WERI-Rb-1 (cell line): ENCODE measurements around the gene TRABD.
A peak's percentile ranks its signal among the peaks of the same experiment; 100 is the strongest.

ENCODE experiments used
- DNase-seq: peaks from one replicate; pipeline ENCODE4 v3.0.0-alpha.2; 2020
- H3K27ac ChIP-seq: fragments of 250-450 bp; sonication (Bioruptor Pico); 2 replicates; pipeline ENCODE4 v1.5.1; 2020; ENCODE audit warnings: mild to moderate bottlenecking, moderate library complexity
- H3K27me3 ChIP-seq: fragments of 250-450 bp; sonication (Bioruptor Pico); 2 replicates; pipeline ENCODE4 v1.5.1; 2021; ENCODE audit warnings: mild to moderate bottlenecking, low read depth, moderate library complexity; ENCODE audit not compliant: insufficient read depth, severe bottlenecking
- H3K36me3 ChIP-seq: fragments of 250-450 bp; sonication (Bioruptor Pico); 2 replicates; pipeline ENCODE4 v1.5.1; 2020; ENCODE audit warnings: mild to moderate bottlenecking, moderate library complexity
- H3K4me3 ChIP-seq: 2 replicates; pipeline ENCODE4 v1.5.1; 2011; ENCODE audit warnings: low read depth, mild to moderate bottlenecking, control low read depth, low read length
- H3K9me3 ChIP-seq: fragments of 250-450 bp; sonication (Bioruptor Pico); 2 replicates; pipeline ENCODE4 v1.5.1; 2021; ENCODE audit warnings: mild to moderate bottlenecking, moderate library complexity; ENCODE audit not compliant: severe bottlenecking
- CTCF ChIP-seq: IDR thresholded peaks from 2 replicates; pipeline ENCODE4 v1.5.1; 2011; ENCODE audit warnings: low read depth, mild to moderate bottlenecking, control low read depth, inconsistent platforms, low read length

TRABD gene

GRCh38 chr22:50139843-50140415 lies 45.8 kb upstream of the TRABD start:
- Histone ChIP-seq H3K9me3 (no peaks in the 10 kb centered on the region), H3K27me3 (no peaks in the 10 kb centered on the region), H3K4me3 (no peak overlapping the region), H3K27ac (no peak overlapping the region), H3K36me3 (no peaks in the 10 kb centered on the region)
- TF ChIP-seq CTCF: no peak
- DNase-seq: no peak

GRCh38 chr22:50140615-50141014 lies 45.1 kb upstream of the TRABD start:
- H3K27ac ChIP-seq: no peak overlapping the region
- H3K9me3 ChIP-seq: no peaks in the 10 kb centered on the region

GRCh38 chr22:50141462-50141861 lies 44.3 kb upstream of the TRABD start:
- H3K36me3 ChIP-seq: no peaks in the 10 kb centered on the region
- no peaks in the 10 kb centered on the region for H3K27me3 ChIP-seq
- no peak overlapping the region for H3K4me3 ChIP-seq
- H3K9me3 ChIP-seq: no peaks in the 10 kb centered on the region
- TF ChIP-seq CTCF: no peak
- H3K27ac ChIP-seq: no peak overlapping the region
- DNase-seq: no peak

More at GRCh38 chr22:50140615-50141014, 45.1 kb upstream of the TRABD start:
- Histone ChIP-seq H3K27me3 (no peaks in the 10 kb centered on the region), H3K36me3 (no peaks in the 10 kb centered on the region), H3K4me3 (no peak overlapping the region)
- no peak for DNase-seq
- no peak for TF ChIP-seq CTCF

- no peaks in the 10 kb centered on the region for H3K36me3 ChIP-seq
- DNase-seq: no peak
- no peak overlapping the region for H3K4me3 ChIP-seq
- no peak overlapping the region for H3K27ac ChIP-seq
- H3K27me3 ChIP-seq: no peaks in the 10 kb centered on the region
- TF ChIP-seq CTCF: peak; percentile 58
- H3K9me3 ChIP-seq: no peaks in the 10 kb centered on the region
Measured at GRCh38 chr22:50141891-50142363, 43.8 kb upstream of the TRABD start.

- H3K9me3 ChIP-seq: no peaks in the 10 kb centered on the region
- H3K36me3 ChIP-seq: no peaks in the 10 kb centered on the region
- H3K27ac ChIP-seq: no peak overlapping the region
- H3K27me3 ChIP-seq: no peaks in the 10 kb centered on the region
- no peak for TF ChIP-seq CTCF
- no peak for DNase-seq
- H3K4me3 ChIP-seq: no peak overlapping the region
Measured at GRCh38 chr22:50143096-50143495, 42.6 kb upstream of the TRABD start.
